HT-29 (cell line): ENCODE measurements around the gene TIMP2. TPM values are rescaled to one million over a fixed set of nuclear protein-coding genes. Genes with fewer than 3 reads are reported as not detected.
"Not testable (repeated sequence)": the region's sequence is repeated elsewhere in the genome, so short reads cannot be mapped to it uniquely, and the experiment has no call there.

ENCODE experiments used
- DNase-seq: peaks from one replicate; pipeline ENCODE4 v3.0.0-alpha.2; 2015; ENCODE audit warnings: low spot score
- total RNA-seq: library from RNA; depleted of rRNA; stranded (reverse); fragments of >200 nt; shearing (Covaris generic); gene quantifications from 2 replicates; pipeline ENCODE4 v1.2.3, GENCODE V29; 2014; rRNA removed

The TIMP2 gene, protein sequence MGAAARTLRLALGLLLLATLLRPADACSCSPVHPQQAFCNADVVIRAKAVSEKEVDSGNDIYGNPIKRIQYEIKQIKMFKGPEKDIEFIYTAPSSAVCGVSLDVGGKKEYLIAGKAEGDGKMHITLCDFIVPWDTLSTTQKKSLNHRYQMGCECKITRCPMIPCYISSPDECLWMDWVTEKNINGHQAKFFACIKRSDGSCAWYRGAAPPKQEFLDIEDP
- total RNA-seq, result 10.5 and 12.6 TPM in 2 replicates

DNA sequence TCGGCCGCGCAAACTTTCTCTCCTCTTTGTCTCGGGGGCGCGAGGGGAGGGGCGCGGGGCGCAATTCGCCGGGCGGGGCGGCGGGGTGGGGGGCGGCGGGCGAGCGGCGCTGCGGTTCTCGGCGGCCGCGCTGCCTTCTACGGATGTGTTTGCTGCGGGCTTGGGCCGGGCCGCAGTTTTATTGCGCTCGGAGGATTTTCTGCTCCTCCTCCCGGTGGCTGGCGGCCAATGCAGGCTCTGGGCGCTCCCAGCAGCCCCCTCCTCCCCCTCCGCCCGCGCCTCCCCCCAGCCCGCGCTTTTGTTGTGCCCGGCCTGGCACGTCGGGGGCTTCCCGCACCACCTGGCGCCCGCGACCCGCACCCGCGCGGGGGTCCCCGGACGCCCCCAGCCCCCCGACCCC lies at the start of gene TIMP2:
TSS of gene TIMP2 (minus strand) at position 154 of the 400 bp plus-strand sequence. CDS start 299 bp downstream, outside the sequence.
- peak; percentile 64 for DNase-seq

DNA sequence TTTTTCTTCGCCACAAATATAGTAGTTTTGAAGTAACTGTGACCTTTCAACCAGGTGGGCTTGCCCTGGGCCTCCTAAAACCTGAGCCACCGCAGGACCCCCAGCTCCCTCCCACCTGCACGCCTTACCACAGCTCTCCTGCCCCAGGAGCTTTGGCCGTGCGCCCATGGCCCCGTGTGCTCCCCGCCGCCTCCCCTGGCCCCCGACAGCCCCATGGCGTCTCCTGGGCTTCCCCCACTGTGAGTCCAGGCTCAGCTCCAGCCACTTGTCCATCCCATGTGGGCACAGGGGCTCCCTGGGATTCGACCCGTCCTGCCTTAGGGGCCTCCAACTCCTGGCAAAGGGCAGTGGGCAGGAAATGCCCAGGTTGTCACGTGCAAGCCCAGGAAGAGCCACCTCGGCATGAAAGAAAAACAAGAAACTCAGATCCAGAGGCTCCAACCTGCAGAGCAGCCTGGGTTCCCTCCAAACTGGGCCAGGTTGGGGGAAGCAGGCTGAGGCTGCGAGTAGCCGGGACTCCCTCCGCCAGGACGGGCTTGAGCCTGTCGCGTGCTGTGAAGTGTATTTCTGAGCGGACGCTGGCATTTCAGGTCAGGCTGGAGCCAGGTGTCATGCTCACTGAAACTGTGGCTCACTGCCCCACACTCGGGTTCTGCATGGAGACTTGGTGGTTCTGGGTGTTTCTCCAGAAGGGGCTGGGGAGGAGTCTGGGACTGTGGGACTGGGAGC lies 48.8 kb upstream of the TIMP2 start:
- DNase-seq, result no peak

DNA sequence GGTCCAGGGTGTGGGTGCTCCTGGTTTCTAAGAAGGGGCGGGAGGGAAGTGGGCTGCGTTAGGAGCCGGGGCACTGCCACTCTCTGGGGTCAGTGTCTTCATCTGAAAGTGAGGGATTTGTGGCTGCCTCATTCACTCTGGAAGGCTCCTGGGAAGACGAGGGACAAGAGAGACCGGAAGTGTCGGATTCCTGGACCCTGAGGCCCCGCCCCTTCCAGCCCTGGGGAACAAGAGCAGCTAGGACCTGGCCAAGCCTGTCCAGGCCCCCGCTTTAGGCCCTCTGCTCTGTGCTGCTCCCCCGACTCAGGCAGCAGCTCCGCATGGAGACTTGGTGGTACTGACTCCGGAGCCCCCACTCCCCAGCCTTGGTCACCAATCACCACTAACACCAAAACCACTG lies 48.0 kb upstream of the TIMP2 start:
- no peak for DNase-seq

DNA sequence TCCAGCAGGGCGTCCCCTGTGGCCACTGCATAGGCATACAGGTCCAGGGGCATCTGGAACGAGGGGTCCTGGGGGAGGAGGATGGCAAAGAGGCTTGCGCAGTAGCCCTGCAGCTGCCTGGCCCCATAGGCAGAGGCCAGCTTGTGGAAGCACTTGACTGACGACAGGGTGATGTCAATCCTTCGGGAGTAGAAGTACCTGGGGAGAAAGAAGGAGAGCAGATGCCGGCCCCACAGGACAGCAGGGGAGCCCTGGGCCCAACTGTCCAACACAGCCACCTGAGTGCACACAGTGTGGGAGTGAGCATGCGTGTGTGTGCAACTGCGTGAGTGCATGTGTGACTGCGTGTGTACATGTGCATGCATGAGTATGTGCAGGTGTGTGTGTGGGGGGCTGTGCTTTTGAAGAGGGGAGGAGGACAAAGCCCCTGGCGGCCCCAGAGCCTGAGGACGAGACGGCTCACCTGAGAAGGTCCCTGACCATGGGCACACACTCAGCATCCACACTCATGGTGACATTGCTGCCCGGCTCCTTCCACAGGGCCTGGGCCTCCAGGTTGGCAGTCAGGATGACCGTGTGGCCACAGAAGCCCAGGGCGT lies 47.4 kb upstream of the TIMP2 start:
- no peak for DNase-seq

DNA sequence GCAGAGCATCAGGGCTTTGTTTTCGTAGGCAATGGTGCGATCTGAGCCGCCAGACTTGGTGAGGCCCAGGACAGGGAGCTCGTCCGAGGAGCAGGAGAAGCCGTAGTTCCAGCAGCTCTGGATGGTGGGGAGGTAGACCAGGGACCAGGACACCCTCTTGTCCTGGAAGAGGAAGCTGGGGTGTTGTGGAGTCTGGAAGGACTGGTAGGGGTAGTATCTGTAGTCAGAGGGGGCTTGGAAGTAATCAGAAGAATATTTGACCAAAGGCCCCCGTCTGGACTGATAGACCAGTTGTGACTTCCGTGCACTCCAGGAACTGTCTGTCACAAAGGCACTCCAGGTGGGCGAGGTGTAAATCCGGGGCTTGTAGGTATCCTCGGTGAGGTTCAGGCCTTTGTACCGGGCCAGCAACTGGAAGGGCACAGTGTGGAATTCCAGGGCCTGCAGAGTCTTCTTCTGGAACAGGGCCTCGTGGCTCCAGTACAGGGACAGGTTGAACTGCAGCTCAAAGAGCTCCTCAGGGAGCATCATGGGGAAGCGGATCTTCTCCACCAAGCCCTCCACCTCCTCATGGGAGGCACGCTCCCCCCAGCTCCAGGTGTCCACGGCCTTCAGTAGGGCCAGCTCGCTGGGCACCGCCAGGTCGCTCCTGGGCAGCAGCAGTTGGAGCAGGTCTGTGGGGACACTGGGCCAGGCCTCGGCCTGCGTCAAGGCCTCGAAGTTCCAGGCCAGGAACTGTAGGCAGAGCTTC lies 46.7 kb upstream of the TIMP2 start:
- no peak for DNase-seq

DNA sequence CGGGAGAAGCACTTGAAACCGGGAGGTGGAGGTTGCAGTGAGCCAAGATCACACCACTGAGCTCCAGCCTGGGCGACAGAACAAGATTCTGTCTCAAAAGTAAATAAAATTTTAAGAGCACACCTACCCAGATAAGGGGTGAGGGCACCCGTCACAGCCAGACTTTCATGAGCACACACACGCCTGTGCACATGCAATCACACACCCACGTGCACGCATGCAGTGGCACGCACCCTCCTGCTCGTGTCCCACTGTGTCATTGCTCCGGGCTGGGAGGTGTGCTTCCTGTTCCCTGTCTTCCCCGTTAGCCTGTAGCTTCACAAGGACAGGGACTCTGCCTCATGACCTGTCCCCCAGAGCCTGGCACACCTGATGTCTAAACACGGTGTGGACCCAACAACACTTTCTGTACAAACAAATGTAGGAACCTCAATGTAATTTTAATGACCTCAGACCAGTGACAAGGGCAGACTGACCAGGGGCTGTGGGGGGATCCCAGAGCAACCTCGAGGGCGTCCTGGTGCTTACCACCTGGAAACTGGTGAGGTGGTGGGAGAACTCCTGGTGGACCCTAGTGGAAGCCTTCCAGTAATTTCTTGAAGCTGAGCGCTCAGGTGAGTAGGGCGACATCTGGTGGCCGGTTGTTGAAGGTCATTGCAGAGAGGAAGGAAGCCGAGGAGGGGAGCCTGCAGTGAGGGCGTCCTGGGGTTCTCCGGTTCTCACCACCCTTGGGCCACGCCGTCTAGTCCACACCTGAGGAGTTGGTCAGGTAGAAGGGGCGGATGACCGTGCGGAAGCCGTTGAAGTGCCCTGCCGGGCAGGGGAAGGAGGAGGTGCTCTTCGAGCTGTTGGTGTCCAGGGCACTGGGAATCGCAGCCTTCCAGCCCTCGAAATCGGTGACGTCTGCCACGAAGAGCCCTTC lies 45.9 kb upstream of the TIMP2 start:
- peak; percentile 88 for DNase-seq

DNA sequence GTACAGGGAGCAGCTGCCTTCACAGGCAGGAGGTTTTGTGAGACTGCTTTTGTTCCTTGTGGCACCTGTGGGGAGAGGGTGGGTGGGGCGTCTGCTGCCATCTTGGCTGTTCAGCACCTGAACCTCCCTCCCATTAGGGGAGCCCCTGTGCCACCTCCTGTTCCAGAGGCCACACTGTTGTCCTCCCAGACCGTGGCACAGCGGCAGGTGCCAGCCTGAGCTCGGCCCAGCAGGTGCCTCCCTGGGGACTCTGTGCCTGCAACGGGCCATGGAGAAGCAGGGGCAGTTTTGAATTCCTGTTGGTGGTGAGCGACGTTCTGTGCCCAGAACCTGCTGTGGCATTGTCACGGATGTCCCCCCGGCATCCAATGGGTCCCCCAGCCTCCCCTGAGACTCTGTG lies 44.7 kb upstream of the TIMP2 start:
- no peak for DNase-seq

DNA sequence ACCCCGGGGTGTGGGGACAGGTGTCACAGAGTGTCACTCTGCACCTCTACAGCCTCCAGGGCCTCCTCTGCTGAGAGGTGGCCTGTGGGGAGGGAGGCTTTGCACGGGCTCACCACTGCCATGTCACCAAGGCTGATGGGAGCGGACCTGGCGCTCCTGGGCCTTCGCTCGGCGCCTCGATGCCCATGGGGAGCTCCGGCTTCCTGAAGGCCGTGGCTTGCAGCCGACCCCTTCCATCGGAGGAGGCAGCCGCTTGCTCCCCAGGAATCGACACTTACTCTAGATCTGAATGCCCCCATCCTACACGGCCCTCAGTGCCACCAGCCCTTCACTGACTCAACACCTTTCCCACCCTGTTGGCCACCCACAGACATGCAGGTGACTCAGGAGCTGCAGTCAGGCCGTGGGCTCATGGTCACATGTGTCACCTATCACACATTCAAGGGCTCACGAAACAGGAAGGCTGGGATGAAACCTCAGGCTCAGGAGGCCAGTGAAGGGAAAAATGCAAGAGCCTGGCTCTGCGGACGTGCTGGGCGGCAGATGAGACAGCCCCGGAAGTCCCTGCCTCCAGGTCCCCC lies 42.7 kb upstream of the TIMP2 start:
- DNase-seq, result no peak

DNA sequence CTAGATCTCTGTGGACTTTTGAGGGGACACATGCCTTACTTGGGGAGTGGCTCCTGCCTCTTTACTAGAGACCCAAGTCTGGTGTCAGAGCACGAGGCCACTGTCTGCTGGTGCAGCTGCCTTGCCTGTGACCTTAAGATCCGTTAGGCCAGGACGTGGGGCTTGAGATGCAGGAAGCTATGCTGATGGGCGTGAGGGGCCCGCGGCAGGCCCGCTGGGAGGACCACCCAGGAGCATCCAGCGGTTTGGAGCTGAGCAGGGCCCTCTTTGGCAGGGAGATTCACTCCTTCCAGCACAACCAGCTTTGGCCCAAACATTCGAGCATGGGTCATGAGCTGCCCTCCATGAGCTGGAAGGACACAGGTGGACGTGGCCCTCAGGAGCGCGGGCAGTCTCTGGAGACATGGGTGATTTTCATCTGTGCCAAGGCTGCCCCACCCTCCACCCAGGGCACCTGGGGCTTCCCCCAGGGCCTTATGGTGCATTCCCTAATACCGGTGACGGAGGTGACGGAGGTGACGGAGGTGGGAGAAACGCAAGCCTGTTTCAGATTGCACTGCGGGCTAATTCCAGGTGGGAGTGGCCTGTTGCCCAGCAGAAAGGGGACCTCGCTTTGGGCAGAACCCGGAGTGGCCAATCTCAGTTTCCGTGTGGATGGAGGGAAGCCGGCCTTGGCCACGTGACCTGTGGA lies 41.9 kb upstream of the TIMP2 start:
- DNase-seq, result no peak

DNA sequence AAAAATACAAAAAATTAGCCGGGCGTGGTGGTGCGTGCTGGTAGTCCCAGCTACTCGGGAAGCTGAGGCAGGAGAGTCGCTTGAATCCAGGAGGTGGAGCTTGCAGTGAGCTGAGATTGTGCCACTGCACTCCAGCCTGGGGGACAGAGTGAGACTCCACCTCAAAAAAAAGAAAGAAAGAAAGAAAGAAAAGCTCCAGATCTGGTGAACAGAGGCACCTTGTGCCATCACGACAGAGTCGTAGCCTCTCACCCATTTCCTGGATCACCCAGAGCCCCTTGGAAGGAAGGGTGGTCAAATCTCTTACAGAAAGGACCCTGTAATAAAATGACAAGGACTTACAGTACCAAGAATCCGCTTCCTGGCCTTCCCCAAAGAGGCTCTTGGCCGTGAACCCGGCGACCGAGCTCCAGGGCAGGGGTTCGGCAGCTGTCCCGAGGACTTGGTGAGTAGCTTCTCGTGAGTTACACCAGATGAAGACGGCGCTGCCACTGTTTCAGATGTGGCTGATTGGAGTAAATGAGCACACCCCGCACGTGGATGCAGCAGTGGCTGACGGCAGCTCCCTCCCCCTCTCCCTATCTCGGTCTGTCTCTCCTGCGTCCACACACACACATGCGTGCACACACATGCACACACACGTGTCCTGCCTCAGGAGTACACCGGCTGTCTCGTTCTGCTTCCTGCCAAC lies 41.1 kb upstream of the TIMP2 start:
- no peak for DNase-seq

DNA sequence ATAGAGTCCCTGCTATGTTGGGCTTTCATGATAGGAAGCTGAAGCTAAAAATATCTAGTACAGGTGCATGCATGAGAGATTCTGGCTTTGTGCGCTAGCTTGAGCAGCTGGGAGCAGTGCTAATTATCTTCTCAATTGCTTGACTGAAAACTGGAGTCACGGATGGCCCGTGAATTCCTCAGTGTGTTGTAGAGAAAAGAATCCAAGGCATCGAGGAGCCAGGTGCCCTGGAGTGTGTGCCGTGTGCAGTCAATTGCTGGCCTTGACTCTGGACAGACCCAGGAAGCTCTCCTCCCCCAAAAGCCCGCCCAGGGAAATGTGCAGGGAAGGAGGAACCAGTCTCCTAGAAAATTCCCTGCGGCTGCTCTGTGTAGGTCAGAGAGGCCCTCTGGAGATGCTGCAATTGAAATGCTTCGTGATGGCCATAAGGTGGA lies 40.3 kb upstream of the TIMP2 start:
- no peak for DNase-seq

DNA sequence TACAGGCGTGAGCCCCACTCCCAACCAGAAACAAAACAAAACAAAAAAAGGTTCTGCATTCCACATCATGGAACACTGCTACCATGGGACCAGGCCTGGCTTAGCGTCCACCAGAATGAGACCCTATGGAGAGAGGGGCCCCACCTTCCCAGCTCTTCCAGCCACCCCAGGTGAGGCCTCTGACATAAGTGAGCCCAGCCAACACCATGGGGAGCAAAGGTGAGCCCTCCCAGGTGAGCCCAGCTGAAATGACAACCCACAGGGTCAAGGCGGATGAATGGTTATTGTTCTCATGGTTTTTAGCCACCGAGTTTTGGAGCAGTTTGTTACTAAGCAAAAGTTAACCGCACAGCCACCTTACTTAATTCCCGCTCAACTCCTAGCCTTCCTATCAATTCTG lies 38.2 kb upstream of the TIMP2 start:
- DNase-seq, result no peak

DNA sequence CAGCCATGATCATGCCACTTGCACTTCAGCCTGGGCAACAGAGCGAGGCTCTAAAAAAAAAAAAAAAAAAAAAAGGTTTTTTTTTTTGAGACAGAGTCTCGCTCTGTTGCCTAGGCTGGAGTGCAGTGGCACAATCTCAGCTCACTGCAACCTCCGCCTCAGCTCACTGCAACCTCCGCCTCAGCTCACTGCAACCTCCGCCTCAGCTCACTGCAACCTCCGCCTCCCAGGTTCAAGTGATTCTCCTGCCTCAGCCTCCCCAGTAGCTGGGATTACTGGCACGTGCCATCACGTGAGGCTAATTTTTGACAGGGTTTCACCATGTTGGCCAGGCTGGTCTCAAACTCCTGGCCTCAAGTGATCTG lies 37.8 kb upstream of the TIMP2 start:
- DNase-seq, result not testable (repeated sequence)

DNA sequence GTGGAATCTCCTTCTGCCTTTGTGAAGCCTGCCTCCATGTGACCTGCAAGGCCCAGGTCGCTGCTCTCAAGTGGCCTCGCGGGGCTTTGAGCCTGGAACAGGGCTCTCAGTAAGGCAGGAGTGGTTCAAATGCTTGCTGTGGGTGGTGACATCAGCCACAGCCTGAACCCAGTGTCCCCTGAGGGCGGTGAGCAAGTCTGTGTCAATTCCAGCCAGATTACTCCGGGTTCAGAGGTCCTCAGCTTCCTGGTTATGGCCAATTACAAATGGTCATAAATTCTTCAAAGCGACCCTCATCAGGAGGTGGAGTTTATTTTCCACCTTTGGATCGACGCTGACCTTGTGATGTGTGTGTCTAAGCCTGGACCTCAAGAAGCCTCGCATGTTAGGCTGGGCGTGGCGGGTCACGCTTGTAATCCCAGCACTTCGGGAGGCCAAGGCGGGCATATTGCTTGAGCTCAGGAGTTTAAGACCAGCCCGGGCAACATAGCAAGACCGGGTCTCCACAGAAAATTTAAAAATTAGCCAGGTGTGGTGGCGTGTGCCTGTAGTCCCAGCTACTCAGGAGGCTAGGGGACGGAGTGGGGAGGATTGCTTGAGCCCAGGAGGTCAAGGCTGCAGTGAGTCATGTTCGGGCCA lies 37.3 kb upstream of the TIMP2 start:
- DNase-seq, result peak; percentile 68

DNA sequence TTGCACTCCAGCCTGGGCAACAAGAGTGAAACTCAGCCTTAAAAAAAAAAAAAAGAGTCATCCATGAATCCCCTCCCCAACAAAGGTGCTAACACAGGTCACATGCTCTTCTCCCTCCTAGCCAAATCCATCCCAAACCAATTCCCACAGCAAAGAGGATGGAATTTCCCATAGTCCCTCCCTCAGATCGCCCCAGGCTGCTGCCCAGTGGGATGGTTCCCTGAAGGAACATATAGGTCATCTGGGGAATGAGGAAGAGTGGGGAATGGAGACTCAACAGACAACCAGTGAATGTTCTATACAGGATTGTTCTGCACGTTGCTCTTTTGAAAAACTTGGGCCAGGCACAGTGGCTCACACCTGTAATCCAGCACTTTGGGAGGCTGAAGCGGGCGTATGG lies 36.4 kb upstream of the TIMP2 start:
- no peak for DNase-seq

DNA sequence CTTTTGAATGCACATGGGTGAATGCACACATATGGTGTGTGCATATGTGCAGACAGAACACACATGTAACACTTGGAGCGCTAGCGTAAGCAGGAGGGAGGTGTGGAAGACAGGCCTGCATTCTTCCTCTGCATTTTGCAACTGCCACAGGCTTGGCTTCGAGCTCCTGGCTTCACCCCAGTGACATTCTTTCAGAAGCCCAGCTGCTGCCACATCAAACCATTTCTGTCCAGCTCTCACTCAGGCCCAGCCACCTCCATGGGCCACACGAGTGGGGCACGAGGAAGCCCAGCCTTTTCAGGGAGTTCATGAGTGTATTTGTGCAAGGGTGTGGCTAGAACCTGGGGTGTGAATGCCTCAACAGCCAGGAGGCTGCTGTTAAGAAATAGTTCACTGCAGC lies 35.7 kb upstream of the TIMP2 start:
- DNase-seq, result no peak

DNA sequence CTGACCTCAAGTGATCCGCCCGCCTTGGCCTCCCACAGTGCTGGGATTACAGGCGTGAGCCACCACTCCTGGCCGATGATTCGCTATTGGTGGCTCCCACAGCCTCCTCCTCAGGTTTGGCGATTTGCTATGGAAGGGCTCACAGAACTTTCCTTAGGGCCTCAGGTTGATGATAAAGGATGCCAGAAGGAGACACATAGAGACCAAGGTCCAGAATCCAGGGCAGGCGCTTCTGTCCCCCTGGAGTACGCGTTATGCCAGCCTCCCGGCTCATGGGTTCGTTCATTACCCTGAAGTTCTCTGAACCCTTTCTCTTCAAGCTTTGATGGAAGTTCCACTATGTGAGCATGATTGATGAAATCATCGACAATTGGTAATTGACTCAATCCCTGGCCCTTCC lies 34.6 kb upstream of the TIMP2 start:
- no peak for DNase-seq

DNA sequence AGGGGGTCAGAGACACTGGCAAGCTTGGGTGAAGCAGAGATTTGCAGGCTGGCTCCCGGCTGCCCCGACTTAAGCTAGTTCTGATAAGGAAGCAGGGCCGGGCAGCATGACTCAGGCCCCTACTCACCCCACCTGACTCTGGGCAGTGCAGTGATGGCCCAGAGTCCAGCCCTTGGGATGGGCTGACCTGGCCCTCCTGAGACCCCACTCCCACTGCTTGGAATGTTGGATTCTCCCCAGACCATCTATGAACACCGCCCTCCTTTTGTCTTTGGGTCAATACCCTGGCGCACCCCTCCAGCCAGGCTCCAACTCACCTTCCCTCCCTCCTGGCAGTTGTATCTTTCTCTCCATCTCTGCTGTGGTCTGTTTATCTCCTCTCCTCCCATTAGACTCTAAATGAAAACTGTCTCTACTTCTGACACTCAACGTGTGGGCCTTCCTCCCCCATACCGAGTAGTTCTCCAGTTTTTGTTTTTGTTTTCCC lies 33.5 kb upstream of the TIMP2 start:
- DNase-seq, result peak; percentile 66

DNA sequence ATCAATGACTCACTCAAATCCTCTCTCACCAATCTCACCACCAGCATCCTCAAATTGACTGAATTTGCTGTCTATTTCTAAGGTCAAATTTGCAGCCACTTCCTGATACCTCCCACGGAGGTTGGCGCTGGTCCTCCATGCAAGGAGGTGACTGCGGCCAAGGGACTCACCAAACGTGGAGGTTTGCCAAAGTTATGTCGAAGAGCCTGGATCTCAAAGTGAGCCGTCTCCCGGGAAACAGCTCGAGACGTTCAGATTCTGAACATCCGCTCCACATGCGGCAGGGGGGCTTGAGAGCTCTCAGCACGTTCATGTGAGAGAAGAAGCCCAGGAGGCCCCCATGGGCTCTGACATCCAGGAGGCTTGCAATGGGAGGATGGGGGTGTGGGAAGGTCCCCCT lies 31.9 kb upstream of the TIMP2 start:
- DNase-seq, result no peak
